Tibial artery (tissue), 4 donors: Measurements from ENCODE around the gene CTNNA2.

ENCODE experiments used
- DNase-seq, 2 donors: peaks; one replicate each; pipeline ENCODE4 v3.0.0-alpha.2; 2019
- H3K27ac ChIP-seq, 2 donors: fragments of 200-600 bp; sonication (generic) in 1 of 2; 1 replicate in 1 of 2; 2 replicates in 1 of 2; pipeline ENCODE4 v1.5.1; 2018 to 2019; ENCODE audit warnings: mild to moderate bottlenecking in 1 of 2
- H3K27me3 ChIP-seq, 2 donors: fragments of 200-600 bp; sonication (generic) in 1 of 2; one replicate each; pipeline versions ENCODE4 v1.5.1 to v1.6.0; 2016 to 2019
- H3K36me3 ChIP-seq, 3 donors: fragments of 200-600 bp; sonication (generic) in 2 of 3; one replicate each; pipeline ENCODE4 v1.5.1; 2016 to 2019; ENCODE audit warnings: mild to moderate bottlenecking in 2 of 3
- H3K4me1 ChIP-seq, 4 donors: fragments of 200-600 bp; sonication (generic) in 2 of 4; 1 replicate in 3 of 4; 2 replicates in 1 of 4; pipeline ENCODE4 v1.5.1; 2016 to 2019
- H3K4me3 ChIP-seq, 2 donors: fragments of 200-600 bp; sonication (generic) in 1 of 2; 1 replicate in 1 of 2; 2 replicates in 1 of 2; pipeline ENCODE4 v1.5.1; 2018 to 2019; ENCODE audit warnings: mild to moderate bottlenecking in 2 of 2
- H3K9me3 ChIP-seq, 3 donors: fragments of 200-600 bp; sonication (generic) in 1 of 3; one replicate each; pipeline ENCODE4 v1.5.1; 2016 to 2019
- CTCF ChIP-seq, 2 experiments: fragments of 200-600 bp in 1 of 2; fragments of 450-650 bp in 1 of 2; IDR thresholded peaks; one replicate each; pipeline ENCODE4 v1.5.1; 2017 to 2019; ENCODE audit warnings: antibody characterized with exemption in 2 of 2, mild to moderate bottlenecking in 1 of 2, moderate library complexity in 1 of 2
- intact Hi-C: fragments of 100-400 bp; cut with DNase I; formaldehyde crosslinking; loops from one replicate; pipeline ENCODE4 v1.15.0; 2023; ENCODE audit warnings: low total_unique reads

The CTNNA2 gene

GRCh38 chr2:80209458-80209857, 696.6 kb downstream of the CTNNA2 start:
- Histone ChIP-seq H3K27ac (no peak overlapping the region), H3K4me1 (no peaks in the 10 kb centered on the region)
- TF ChIP-seq CTCF (IDR thresholded peaks at IDR 0.05), result no peak

DNA sequence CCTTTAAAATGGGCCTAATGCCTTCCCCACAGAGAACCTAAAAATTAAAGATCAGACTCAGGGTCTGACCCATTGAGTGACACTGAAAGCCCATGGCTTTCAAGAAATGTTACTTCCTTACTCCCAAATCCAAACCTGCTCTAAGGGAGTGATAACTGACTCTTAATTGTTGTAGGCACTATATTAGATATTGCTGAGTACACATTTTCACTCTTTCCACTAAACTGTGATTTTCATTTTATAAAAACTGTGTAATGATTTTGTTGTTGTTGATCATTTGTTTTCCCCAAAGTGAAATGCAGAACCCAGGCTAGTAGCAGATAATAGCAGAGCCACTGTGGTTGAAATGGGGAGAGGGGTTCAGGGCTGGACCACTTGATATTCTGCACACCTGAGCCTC, 704.6 kb downstream of the CTNNA2 start:
- Histone ChIP-seq H3K27ac (no peak overlapping the region), H3K4me3 (no peak overlapping the region), H3K9me3 (peaks cover 0 to 16% (median 0%) of the 10 kb centered on the region in 3 donors), H3K27me3 (no peaks in the 10 kb centered on the region), H3K4me1 (no peaks in the 10 kb centered on the region), H3K36me3 (no peaks in the 10 kb centered on the region)
- no peak for DNase-seq
- no peak for TF ChIP-seq CTCF (IDR thresholded peaks at IDR 0.05)
- intact Hi-C loops, result no loop called here

More at GRCh38 chr2:80209458-80209857, 696.6 kb downstream of the CTNNA2 start:
- DNase-seq, result no peak
- no peak overlapping the region for H3K4me3 ChIP-seq
- H3K27me3 ChIP-seq, result no peaks in the 10 kb centered on the region
- H3K9me3 ChIP-seq, result no peaks in the 10 kb centered on the region
- H3K36me3 ChIP-seq, result no peaks in the 10 kb centered on the region
- intact Hi-C loops, result no loop called here

DNA sequence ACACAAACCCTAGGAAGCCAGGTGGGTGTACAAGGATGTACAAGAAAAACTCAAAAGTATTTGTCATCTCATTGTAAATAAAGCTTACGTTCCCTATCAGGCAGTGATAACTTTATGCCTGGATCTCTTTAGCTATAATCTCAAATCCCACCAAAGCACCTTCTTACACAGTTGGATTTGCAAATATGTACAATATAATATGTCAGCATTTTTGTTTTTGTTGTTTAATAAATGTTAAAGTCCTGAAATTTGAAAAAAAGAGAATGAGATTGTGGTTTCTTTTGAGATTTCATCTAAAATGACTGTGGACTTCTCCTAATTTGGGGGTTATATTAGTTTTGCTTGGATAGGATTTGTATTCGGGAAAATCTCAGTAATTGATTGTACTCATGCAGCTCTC, 709.8 kb downstream of the CTNNA2 start:
- no peak for TF ChIP-seq CTCF (IDR thresholded peaks at IDR 0.05)

DNA sequence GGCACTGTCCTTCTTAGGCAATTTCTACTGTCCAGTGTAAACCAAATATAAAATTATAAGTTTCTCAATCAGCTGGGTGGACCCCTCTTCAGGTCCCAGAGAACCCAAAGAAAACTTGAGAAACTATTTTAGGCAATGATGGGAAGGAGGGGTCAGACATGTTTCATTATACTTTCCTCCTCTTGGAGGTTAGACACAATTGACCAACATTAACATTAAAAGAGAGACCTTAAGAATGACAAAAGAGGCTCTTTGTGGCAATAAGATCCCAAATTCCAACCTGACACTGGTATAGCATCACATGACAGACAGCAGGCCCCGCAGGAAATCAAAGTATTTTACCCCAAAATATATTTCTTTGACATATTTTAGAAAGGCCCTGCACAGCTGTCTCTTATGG, 718.6 kb downstream of the CTNNA2 start:
- H3K36me3 ChIP-seq, result no peaks in the 10 kb centered on the region
- H3K4me1 ChIP-seq, result no peaks in the 10 kb centered on the region
- H3K27ac ChIP-seq, result no peak overlapping the region
- H3K27me3 ChIP-seq, result no peaks in the 10 kb centered on the region
- no peak overlapping the region for H3K4me3 ChIP-seq
- intact Hi-C loops, result no loop called here
- H3K9me3 ChIP-seq, result no peaks in the 10 kb centered on the region
- no peak for TF ChIP-seq CTCF (IDR thresholded peaks at IDR 0.05)
- DNase-seq, result no peak

More for the DNA sequence above, 709.8 kb downstream of the CTNNA2 start:
- Histone ChIP-seq H3K9me3 (no peaks in the 10 kb centered on the region), H3K4me3 (no peak overlapping the region), H3K27ac (no peak overlapping the region), H3K36me3 (no peaks in the 10 kb centered on the region), H3K27me3 (no peaks in the 10 kb centered on the region), H3K4me1 (no peaks in the 10 kb centered on the region)
- intact Hi-C loops, result no loop called here
- no peak for DNase-seq

DNA sequence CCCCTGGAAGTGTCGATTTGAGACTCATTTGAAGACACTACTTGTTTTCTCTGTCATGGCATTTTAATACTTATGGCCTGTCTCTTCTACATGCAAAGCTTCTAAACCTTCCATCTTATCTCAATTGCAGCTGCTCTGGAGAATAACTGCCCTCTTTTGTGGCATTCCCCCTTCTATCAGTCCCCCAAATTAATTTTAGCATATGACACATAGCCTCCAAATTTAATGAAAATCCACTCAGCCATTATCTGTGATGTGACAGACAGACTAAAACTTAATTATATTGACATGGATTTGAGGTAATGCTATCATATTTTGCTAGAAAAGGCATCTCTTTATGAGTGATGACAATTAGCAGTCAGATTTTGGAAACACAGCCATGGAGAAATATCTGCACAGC, 720.5 kb downstream of the CTNNA2 start:
- TF ChIP-seq CTCF (IDR thresholded peaks at IDR 0.05), result no peak
- intact Hi-C loops, result no loop called here
- no peaks in the 10 kb centered on the region for H3K4me1 ChIP-seq
- no peak overlapping the region for H3K4me3 ChIP-seq
- H3K27me3 ChIP-seq, result no peaks in the 10 kb centered on the region
- H3K27ac ChIP-seq, result no peak overlapping the region
- no peaks in the 10 kb centered on the region for H3K36me3 ChIP-seq
- no peak for DNase-seq
- H3K9me3 ChIP-seq, result no peaks in the 10 kb centered on the region
